HepG2 (cell line): Measurements from ENCODE around the gene CCDC142. TPM values are rescaled to one million over a fixed set of nuclear protein-coding genes. Genes with fewer than 3 reads are reported as not detected.
A peak's percentile ranks its signal among the peaks of the same experiment; 100 is the strongest.

ENCODE experiments used
- DMTF1 ChIP-seq: sonication (generic); formaldehyde crosslinking; IDR thresholded peaks from 2 replicates; pipeline ENCODE4 v1.4.0; 2020; ENCODE audit warnings: mild to moderate bottlenecking, missing genetic modification reagents
- KAT7 ChIP-seq: IDR thresholded peaks from 2 replicates; pipeline ENCODE4 v1.6.1; 2018; ENCODE audit warnings: borderline replicate concordance, missing compliant biosample characterization
- PAX8 ChIP-seq: sonication (generic); formaldehyde crosslinking; IDR thresholded peaks from 2 replicates; pipeline ENCODE4 v1.8.0; 2022; ENCODE audit warnings: mild to moderate bottlenecking, missing genetic modification reagents, borderline replicate concordance
- PRPF4 ChIP-seq: fragments of 200-400 bp; formaldehyde crosslinking; IDR thresholded peaks from 2 replicates; pipeline ENCODE4 v1.6.1; 2016; ENCODE audit warnings: low read length, low read depth; ENCODE audit not compliant: poor library complexity, severe bottlenecking
- REL ChIP-seq: sonication (generic); formaldehyde crosslinking; conservative IDR thresholded peaks from 2 replicates; pipeline ENCODE4 v1.8.0; 2022; ENCODE audit warnings: mild to moderate bottlenecking, missing genetic modification reagents, moderate library complexity
- TAF15 ChIP-seq: fragments of 200-400 bp; formaldehyde crosslinking; IDR thresholded peaks from one replicate; pipeline ENCODE4 v1.6.1; 2018; ENCODE audit warnings: mild to moderate bottlenecking, low read depth, low read length; ENCODE audit not compliant: poor library complexity, severe bottlenecking
- ZBTB20 ChIP-seq: sonication (generic); formaldehyde crosslinking; IDR thresholded peaks from 2 replicates; pipeline ENCODE4 v1.8.1; 2023; ENCODE audit warnings: missing genetic modification reagents, low read depth, mild to moderate bottlenecking, borderline replicate concordance
- ZBTB25 ChIP-seq: IDR thresholded peaks from 2 replicates; pipeline ENCODE4 v1.6.1; 2018; ENCODE audit warnings: missing genetic modification reagents
- ZFP91 ChIP-seq: sonication (generic); formaldehyde crosslinking; IDR thresholded peaks from 2 replicates; pipeline ENCODE4 v1.9.0; 2022; ENCODE audit warnings: missing genetic modification reagents, mild to moderate bottlenecking, borderline replicate concordance
- ZNF275 ChIP-seq: sonication (generic); formaldehyde crosslinking; IDR thresholded peaks from 2 replicates; pipeline ENCODE4 v1.8.0; 2022; ENCODE audit warnings: missing genetic modification reagents, mild to moderate bottlenecking, inconsistent platforms, borderline replicate concordance
- ZNF446 ChIP-seq: sonication (generic); formaldehyde crosslinking; IDR thresholded peaks from 2 replicates; pipeline ENCODE4 v1.5.0; 2020; ENCODE audit warnings: mild to moderate bottlenecking, missing genetic modification reagents
- ZNF556 ChIP-seq: sonication (generic); formaldehyde crosslinking; IDR thresholded peaks from 2 replicates; pipeline ENCODE4 v1.4.0; 2020; ENCODE audit warnings: mild to moderate bottlenecking, missing genetic modification reagents, borderline replicate concordance
- ZNF83 ChIP-seq: sonication (generic); formaldehyde crosslinking; IDR thresholded peaks from 2 replicates; pipeline ENCODE4 v1.4.0; 2020; ENCODE audit warnings: missing genetic modification reagents, mild to moderate bottlenecking, borderline replicate concordance
- polyA plus RNA-seq, 8 experiments: library from polyadenylated mRNA; depleted of rRNA in 3 of 8; stranded (reverse) in 7 of 8; unstranded in 1 of 8; fragments of >200 nt; fragmentation: Illumina TruSeq in 4 of 8; extraction: Trizol in 4 of 8; gene quantifications; 2 replicates each; pipeline versions ENCODE4 v1.2.1 to v1.2.3, GENCODE V29; 2011 to 2016; ENCODE audit warnings: low read depth in 4 of 8, missing spikeins in 1 of 8, mixed read lengths in 1 of 8; ENCODE audit not compliant: insufficient read depth in 1 of 8
- total RNA-seq, 5 experiments: library from RNA; depleted of rRNA; stranded (reverse); fragments of >200 nt; fragmentation: Illumina TruSeq; extraction: Trizol; gene quantifications; 2 replicates each; pipeline ENCODE4 v1.2.3, GENCODE V29; 2016; ENCODE audit warnings: low read depth in 1 of 5
- TF ChIP-seq, protein P1 (sequence below): IDR thresholded peaks from 2 replicates; pipeline ENCODE4 v1.6.1; 2016; ENCODE audit warnings: missing compliant biosample characterization, missing genetic modification reagents, borderline replicate concordance

Gene CCDC142
- total and polyA plus RNA-seq, 2 of the 13 experiments (the other 11 are each of a cell fraction or from before 2014, with no cell fraction given): 14.7 to 30.4 TPM

DNA sequence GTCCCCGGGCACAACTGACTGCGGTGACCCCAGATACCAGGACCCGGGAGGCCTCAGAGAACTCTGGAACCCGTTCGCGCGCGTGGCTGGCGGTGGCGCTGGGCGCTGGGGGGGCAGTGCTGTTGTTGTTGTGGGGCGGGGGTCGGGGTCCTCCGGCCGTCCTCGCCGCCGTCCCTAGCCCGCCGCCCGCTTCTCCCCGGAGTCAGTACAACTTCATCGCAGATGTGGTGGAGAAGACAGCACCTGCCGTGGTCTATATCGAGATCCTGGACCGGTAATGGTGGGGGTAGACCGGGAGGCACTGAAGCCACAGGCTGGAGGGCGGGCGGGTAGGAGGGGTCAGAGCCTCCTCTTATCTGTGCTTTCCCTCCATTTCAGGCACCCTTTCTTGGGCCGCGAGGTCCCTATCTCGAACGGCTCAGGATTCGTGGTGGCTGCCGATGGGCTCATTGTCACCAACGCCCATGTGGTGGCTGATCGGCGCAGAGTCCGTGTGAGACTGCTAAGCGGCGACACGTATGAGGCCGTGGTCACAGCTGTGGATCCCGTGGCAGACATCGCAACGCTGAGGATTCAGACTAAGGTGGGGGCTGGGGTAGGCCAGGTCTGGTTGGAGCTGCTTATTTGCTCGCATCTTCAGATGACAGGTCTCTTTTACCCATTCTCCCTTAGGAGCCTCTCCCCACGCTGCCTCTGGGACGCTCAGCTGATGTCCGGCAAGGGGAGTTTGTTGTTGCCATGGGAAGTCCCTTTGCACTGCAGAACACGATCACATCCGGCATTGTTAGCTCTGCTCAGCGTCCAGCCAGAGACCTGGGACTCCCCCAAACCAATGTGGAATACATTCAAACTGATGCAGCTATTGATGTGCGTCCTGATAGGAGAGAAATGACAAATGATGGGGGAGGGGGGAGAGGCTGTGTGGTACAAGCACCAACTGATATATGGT lies 47.7 kb upstream of the CCDC142 start (continued):
- TF ChIP-seq PAX8 (CRISPR knock-in tag) (peak; percentile 2; the same call in 1 of the 2 replicates), ZNF556 (0 out of 2 replicates have a peak, but pooled peaks have one; percentile 2), PRPF4 (peak; percentile 92), REL (CRISPR knock-in tag) (peak; percentile 74), ZBTB25 (CRISPR knock-in tag) (no peak), DMTF1 (no peak), ZNF83 (CRISPR knock-in tag) (0 out of 2 replicates have a peak, but pooled peaks have one; percentile 25), TAF15 (peak; percentile 12), KAT7 (no peak), ZNF275 (no peak), ZBTB20 (CRISPR knock-in tag) (0 out of 2 replicates have a peak, but pooled peaks have one; percentile 39), ZFP91 (CRISPR knock-in tag) (0 out of 2 replicates have a peak, but pooled peaks have one; percentile 4), ZNF446 (0 out of 2 replicates have a peak, but pooled peaks have one; percentile 30)
- TF ChIP-seq, protein P1, sequence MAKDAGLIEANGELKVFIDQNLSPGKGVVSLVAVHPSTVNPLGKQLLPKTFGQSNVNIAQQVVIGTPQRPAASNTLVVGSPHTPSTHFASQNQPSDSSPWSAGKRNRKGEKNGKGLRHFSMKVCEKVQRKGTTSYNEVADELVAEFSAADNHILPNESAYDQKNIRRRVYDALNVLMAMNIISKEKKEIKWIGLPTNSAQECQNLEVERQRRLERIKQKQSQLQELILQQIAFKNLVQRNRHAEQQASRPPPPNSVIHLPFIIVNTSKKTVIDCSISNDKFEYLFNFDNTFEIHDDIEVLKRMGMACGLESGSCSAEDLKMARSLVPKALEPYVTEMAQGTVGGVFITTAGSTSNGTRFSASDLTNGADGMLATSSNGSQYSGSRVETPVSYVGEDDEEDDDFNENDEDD (CRISPR knock-in tag): peak; percentile 45; the same call in 1 of the 2 replicates
